Neuronal stem cell (in vitro differentiated cells): ENCODE data around the gene CRPPA.

Experiments
- DNase-seq: peaks from one replicate; pipeline ENCODE4 v3.0.0-alpha.2; 2013; ENCODE audit warnings: low spot score
- H2AFZ ChIP-seq: one replicate; pipeline ENCODE4 v1.6.1; 2013; ENCODE audit warnings: mild to moderate bottlenecking, low read length, inconsistent platforms
- H2AK5ac ChIP-seq: 2 replicates; pipeline ENCODE4 v1.6.1; 2013; ENCODE audit warnings: low read depth, mild to moderate bottlenecking, inconsistent platforms, low read length, moderate library complexity, mixed read lengths
- H2BK120ac ChIP-seq: 2 replicates; pipeline ENCODE4 v1.6.1; 2013; ENCODE audit warnings: low read depth, mild to moderate bottlenecking, inconsistent platforms, low read length, moderate library complexity, mixed read lengths
- H2BK12ac ChIP-seq: one replicate; pipeline ENCODE4 v1.6.1; 2013; ENCODE audit warnings: low read length, inconsistent platforms
- H2BK15ac ChIP-seq: 2 replicates; pipeline ENCODE4 v1.6.1; 2013; ENCODE audit warnings: mild to moderate bottlenecking, low read length, inconsistent platforms, mixed read lengths
- H2BK5ac ChIP-seq: one replicate; pipeline ENCODE4 v1.6.1; 2013; ENCODE audit warnings: inconsistent platforms, mild to moderate bottlenecking, low read length, moderate library complexity
- H3K14ac ChIP-seq: one replicate; pipeline ENCODE4 v1.6.1; 2013; ENCODE audit warnings: low read length, inconsistent platforms
- H3K18ac ChIP-seq: 2 replicates; pipeline ENCODE4 v1.6.1; 2013; ENCODE audit warnings: low read length, inconsistent platforms
- H3K23ac ChIP-seq: 2 replicates; pipeline ENCODE4 v1.6.1; 2013; ENCODE audit warnings: low read depth, mild to moderate bottlenecking, mixed read lengths, low read length, inconsistent platforms; ENCODE audit not compliant: poor library complexity
- H3K27ac ChIP-seq: replicated peaks from 3 replicates; pipeline ENCODE4 v1.5.1; 2013; ENCODE audit warnings: low read length, inconsistent platforms
- H3K27me3 ChIP-seq, 3 experiments: 2 replicates each; pipeline ENCODE4 v1.6.1; 2013; ENCODE audit warnings: low read length in 3 of 3, mild to moderate bottlenecking in 2 of 3, inconsistent platforms in 1 of 3, low read depth in 1 of 3, mixed read lengths in 1 of 3, moderate library complexity in 1 of 3; ENCODE audit not compliant: control insufficient read depth in 3 of 3, insufficient read depth in 3 of 3
- H3K36me3 ChIP-seq, 2 donors: replicated peaks in 1 of 2; 2 replicates each; pipeline ENCODE4 v1.6.1; 2013; ENCODE audit warnings: low read length in 2 of 2; ENCODE audit not compliant: control insufficient read depth in 2 of 2, insufficient read depth in 2 of 2
- H3K4ac ChIP-seq: 2 replicates; pipeline ENCODE4 v1.6.1; 2013; ENCODE audit warnings: inconsistent platforms, mild to moderate bottlenecking, low read length, moderate library complexity
- H3K4me1 ChIP-seq, 2 donors: 1 replicate in 1 of 2; 2 replicates in 1 of 2; pipeline ENCODE4 v1.6.1; 2013; ENCODE audit warnings: low read length in 2 of 2, low read depth in 1 of 2; ENCODE audit not compliant: control insufficient read depth in 2 of 2, insufficient read depth in 1 of 2
- H3K4me2 ChIP-seq: one replicate; pipeline ENCODE4 v1.6.1; 2013; ENCODE audit warnings: mild to moderate bottlenecking, low read length, inconsistent platforms; ENCODE audit not compliant: insufficient read depth, poor library complexity, severe bottlenecking
- H3K4me3 ChIP-seq, 2 donors: 2 replicates each; pipeline ENCODE4 v1.5.1; 2013; ENCODE audit warnings: low read length in 2 of 2, mild to moderate bottlenecking in 2 of 2, inconsistent platforms in 1 of 2, moderate library complexity in 1 of 2
- H3K79me1 ChIP-seq: one replicate; pipeline ENCODE4 v1.6.1; 2013; ENCODE audit warnings: low read depth, mild to moderate bottlenecking, inconsistent platforms, low read length, moderate library complexity
- H3K9ac ChIP-seq: one replicate; pipeline ENCODE4 v1.6.1; 2013; ENCODE audit warnings: mild to moderate bottlenecking, low read depth, low read length, inconsistent platforms; ENCODE audit not compliant: poor library complexity
- H3K9me3 ChIP-seq, 2 donors: replicated peaks in 1 of 2; 2 replicates each; pipeline versions ENCODE3 to v1.6.1; 2013; ENCODE audit warnings: low read length in 2 of 2, mild to moderate bottlenecking in 2 of 2, inconsistent platforms in 1 of 2, low read depth in 1 of 2, mixed read lengths in 1 of 2, moderate library complexity in 1 of 2; ENCODE audit not compliant: control insufficient read depth in 2 of 2, insufficient read depth in 1 of 2
- H4K8ac ChIP-seq: one replicate; pipeline ENCODE4 v1.6.1; 2013; ENCODE audit warnings: low read depth, mild to moderate bottlenecking, inconsistent platforms, low read length, moderate library complexity
- H4K91ac ChIP-seq: one replicate; pipeline ENCODE4 v1.6.1; 2013; ENCODE audit warnings: low read length, low read depth, mild to moderate bottlenecking, inconsistent platforms; ENCODE audit not compliant: poor library complexity
- WGBS, 2 donors: extraction: QIAGEN DNeasy Blood & Tissue Kit; methylation state at CpG; one replicate each; pipeline ENCODE4 v1.1.7; 2013; ENCODE audit warnings: missing lambda C conversion rate in 2 of 2, mixed read lengths in 1 of 2; ENCODE audit not compliant: insufficient read length in 2 of 2, insufficient replicate concordance in 1 of 2; ENCODE audit errors: extremely low coverage in 2 of 2; 5-methylcytosine and 5-hydroxymethylcytosine counted together

The CRPPA gene

GRCh38 chr7:16398146-16399017 lies 23.0 kb downstream of the CRPPA start:
- Histone ChIP-seq H3K4me1 (no peaks in the 10 kb centered on the region), H4K8ac (no peak overlapping the region), H3K27me3 (no peaks in the 10 kb centered on the region), H2BK5ac (no peak overlapping the region), H3K9me3 (peaks cover 26 to 40% of the 10 kb centered on the region in 2 donors), H3K36me3 (peaks cover 0 to 31% of the 10 kb centered on the region in 2 donors), H2BK120ac (no peak overlapping the region), H3K14ac (no peak overlapping the region), H3K79me1 (no peaks in the 10 kb centered on the region), H3K23ac (peak overlapping the region; percentile 40), H2AFZ (no peak overlapping the region), H3K4me2 (no peak overlapping the region), H3K4me3 (peak overlapping the region in 1 of 2 donors; percentile 10), H3K18ac (no peak overlapping the region), H2AK5ac (no peak overlapping the region), H2BK12ac (no peak overlapping the region), H3K4ac (no peak overlapping the region), H4K91ac (no peak overlapping the region), H3K9ac (peak overlapping the region; percentile 21), H3K27ac (no peak overlapping the region), H2BK15ac (no peak overlapping the region)
- WGBS, 2 donors, result no CpG with 5 or more reads among the region's 46 CpGs
- no peak for DNase-seq

GRCh38 chr7:16397501-16398145 lies 23.7 kb downstream of the CRPPA start:
- Histone ChIP-seq H2AFZ (no peak overlapping the region), H3K9ac (no peak overlapping the region), H2BK120ac (no peak overlapping the region), H3K79me1 (no peaks in the 10 kb centered on the region), H4K91ac (no peak overlapping the region), H2BK5ac (no peak overlapping the region), H3K4ac (no peak overlapping the region), H3K9me3 (peaks cover 26 to 40% of the 10 kb centered on the region in 2 donors), H3K4me1 (no peaks in the 10 kb centered on the region), H3K4me2 (no peak overlapping the region), H4K8ac (no peak overlapping the region), H3K14ac (peak overlapping the region; percentile 11), H2BK15ac (no peak overlapping the region), H3K27ac (no peak overlapping the region), H3K36me3 (peaks cover 0 to 31% of the 10 kb centered on the region in 2 donors), H3K4me3 (peak overlapping the region in 1 of 2 donors; percentile 17), H3K18ac (no peak overlapping the region), H2BK12ac (no peak overlapping the region), H2AK5ac (no peak overlapping the region), H3K23ac (no peak overlapping the region), H3K27me3 (no peaks in the 10 kb centered on the region)
- no peak for DNase-seq
- WGBS, 2 donors, result no CpG with 5 or more reads among the region's 33 CpGs

GRCh38 chr7:16396766-16397500 lies 24.4 kb downstream of the CRPPA start:
- Histone ChIP-seq H3K18ac (no peak overlapping the region), H2BK15ac (no peak overlapping the region), H4K8ac (no peak overlapping the region), H3K4ac (no peak overlapping the region), H3K4me1 (no peaks in the 10 kb centered on the region), H3K36me3 (peaks cover 0 to 31% of the 10 kb centered on the region in 2 donors), H3K4me2 (no peak overlapping the region), H3K14ac (no peak overlapping the region), H3K79me1 (no peaks in the 10 kb centered on the region), H2BK5ac (no peak overlapping the region), H3K9ac (no peak overlapping the region), H3K27ac (no peak overlapping the region), H2BK12ac (no peak overlapping the region), H3K27me3 (no peaks in the 10 kb centered on the region), H2BK120ac (no peak overlapping the region), H3K4me3 (peak overlapping the region in 1 of 2 donors; percentile 5), H2AK5ac (no peak overlapping the region), H4K91ac (no peak overlapping the region), H3K9me3 (peaks cover 26 to 40% of the 10 kb centered on the region in 2 donors), H3K23ac (no peak overlapping the region), H2AFZ (no peak overlapping the region)
- DNase-seq, result no peak
- no CpG with 5 or more reads among the region's 25 CpGs for WGBS, 2 donors
